Uterus (tissue), 4 donors: ENCODE measurements around the gene CCDC54. TPM values are rescaled to one million over a fixed set of nuclear protein-coding genes. Genes with fewer than 3 reads are reported as not detected.

Experiments
- DNase-seq, 2 donors: peaks; one replicate each; pipeline ENCODE4 v3.0.0-alpha.2; 2019 to 2020
- H3K27ac ChIP-seq, 2 donors: fragments of 200-600 bp; sonication (generic); 1 replicate in 1 of 2; 2 replicates in 1 of 2; pipeline ENCODE4 v1.5.1; 2016 to 2018
- H3K27me3 ChIP-seq, 2 donors: fragments of 200-600 bp; sonication (generic); one replicate each; pipeline ENCODE4 v1.5.1; 2018 to 2019; ENCODE audit warnings: control low read depth in 1 of 2
- H3K36me3 ChIP-seq, 2 donors: fragments of 200-600 bp; sonication (generic); one replicate each; pipeline ENCODE4 v1.5.1; 2019; ENCODE audit warnings: control low read depth in 1 of 2
- H3K4me1 ChIP-seq, 2 donors: fragments of 200-600 bp; sonication (generic); one replicate each; pipeline ENCODE4 v1.5.1; 2018 to 2019; ENCODE audit warnings: control low read depth in 1 of 2
- H3K4me3 ChIP-seq, 2 donors: fragments of 200-600 bp; sonication (generic); 1 replicate in 1 of 2; 2 replicates in 1 of 2; pipeline ENCODE4 v1.5.1; 2018 to 2019; ENCODE audit warnings: mild to moderate bottlenecking in 1 of 2
- H3K9me3 ChIP-seq, 2 donors: fragments of 200-600 bp; sonication (generic); one replicate each; pipeline ENCODE4 v1.5.1; 2019; ENCODE audit warnings: control low read depth in 1 of 2
- CTCF ChIP-seq, 4 experiments: fragments of 200-600 bp in 2 of 4; fragments of 450-650 bp in 2 of 4; sonication (generic) in 2 of 4; IDR thresholded peaks; one replicate each; pipeline ENCODE4 v1.5.1; 2016 to 2019; ENCODE audit warnings: antibody characterized with exemption in 4 of 4, mild to moderate bottlenecking in 2 of 4, moderate library complexity in 1 of 4
- POLR2A ChIP-seq, 2 donors: fragments of 450-650 bp; IDR thresholded peaks; one replicate each; pipeline ENCODE4 v1.6.1; 2016; ENCODE audit warnings: antibody characterized with exemption in 2 of 2, mild to moderate bottlenecking in 1 of 2, moderate library complexity in 1 of 2
- intact Hi-C: fragments of 100-400 bp; cut with DNase I; formaldehyde crosslinking; loops from one replicate; pipeline ENCODE4 v1.15.1; 2023; ENCODE audit warnings: low total_unique reads
- total RNA-seq, 4 donors: library from RNA; depleted of rRNA in 3 of 4; stranded (reverse); fragments of >200 nt in 3 of 4; gene quantifications; one replicate each; pipeline versions ENCODE4 v1.1.0 to v1.2.4, GENCODE V29; 2014 to 2023
- donor health status: DM: yes; HTN: yes; CAD: no.

Gene CCDC54
- total RNA-seq, 4 donors from 2014 or later: not detected

- TF ChIP-seq POLR2A (IDR thresholded peaks at IDR 0.05) (no peak), CTCF (IDR thresholded peaks at IDR 0.05) (no peak)
- no peaks in the 10 kb centered on the region for H3K9me3 ChIP-seq
- H3K4me1 ChIP-seq: no peaks in the 10 kb centered on the region
- H3K36me3 ChIP-seq: no peaks in the 10 kb centered on the region
- no peak overlapping the region for H3K27ac ChIP-seq
- no peak overlapping the region for H3K4me3 ChIP-seq
- intact Hi-C loops: no loop called here
- H3K27me3 ChIP-seq: no peaks in the 10 kb centered on the region
- no peak for DNase-seq
Measured at GRCh38 chr3:107372506-107372905, 4.7 kb upstream of the CCDC54 start.

- H3K36me3 ChIP-seq: no peaks in the 10 kb centered on the region
- H3K27me3 ChIP-seq: no peaks in the 10 kb centered on the region
- no peak overlapping the region for H3K27ac ChIP-seq
- intact Hi-C loops: no loop called here
- TF ChIP-seq POLR2A (IDR thresholded peaks at IDR 0.05) (no peak), CTCF (IDR thresholded peaks at IDR 0.05) (no peak)
- H3K9me3 ChIP-seq: no peaks in the 10 kb centered on the region
- DNase-seq: no peak
- no peak overlapping the region for H3K4me3 ChIP-seq
- no peaks in the 10 kb centered on the region for H3K4me1 ChIP-seq
Measured at GRCh38 chr3:107373896-107374295, 3.3 kb upstream of the CCDC54 start.

- intact Hi-C loops: no loop called here
- DNase-seq: no peak
- no peaks in the 10 kb centered on the region for H3K9me3 ChIP-seq
- no peaks in the 10 kb centered on the region for H3K4me1 ChIP-seq
- H3K36me3 ChIP-seq: no peaks in the 10 kb centered on the region
- H3K4me3 ChIP-seq: no peak overlapping the region
- TF ChIP-seq CTCF (IDR thresholded peaks at IDR 0.05) (no peak), POLR2A (IDR thresholded peaks at IDR 0.05) (no peak)
- no peak overlapping the region for H3K27ac ChIP-seq
- H3K27me3 ChIP-seq: no peaks in the 10 kb centered on the region
Measured at GRCh38 chr3:107375682-107376081, 1.6 kb upstream of the CCDC54 start.

- Histone ChIP-seq H3K36me3 (no peaks in the 10 kb centered on the region), H3K9me3 (no peaks in the 10 kb centered on the region), H3K27ac (no peak overlapping the region), H3K4me1 (no peaks in the 10 kb centered on the region), H3K4me3 (no peak overlapping the region), H3K27me3 (no peaks in the 10 kb centered on the region)
- DNase-seq: no peak
- no peak for TF ChIP-seq POLR2A (IDR thresholded peaks at IDR 0.05)
- no peak for TF ChIP-seq CTCF (IDR thresholded peaks at IDR 0.05)
- intact Hi-C loops: no loop called here
Measured at GRCh38 chr3:107382631-107383030, 5.4 kb downstream of the CCDC54 start.

- TF ChIP-seq CTCF (IDR thresholded peaks at IDR 0.05): no peak
- no peak for TF ChIP-seq POLR2A (IDR thresholded peaks at IDR 0.05)
- no peak for DNase-seq
- intact Hi-C loops: no loop called here
- H3K27me3 ChIP-seq: no peaks in the 10 kb centered on the region
- H3K9me3 ChIP-seq: no peaks in the 10 kb centered on the region
- no peaks in the 10 kb centered on the region for H3K36me3 ChIP-seq
- H3K4me3 ChIP-seq: no peak overlapping the region
- no peaks in the 10 kb centered on the region for H3K4me1 ChIP-seq
- H3K27ac ChIP-seq: no peak overlapping the region
Measured at GRCh38 chr3:107384428-107384827, 7.2 kb downstream of the CCDC54 start.
